B cell (primary cell): Measurements from ENCODE around the gene SESN3.

Source experiments
- EZH2 ChIP-seq: IDR thresholded peaks from 2 replicates; pipeline ENCODE4 v1.6.1; 2012; ENCODE audit warnings: borderline replicate concordance, low read depth, mild to moderate bottlenecking, moderate library complexity, low read length; ENCODE audit not compliant: insufficient read depth, poor library complexity, severe bottlenecking
- TF ChIP-seq, protein P1 (sequence below): fragments of 200-600 bp; IDR thresholded peaks from one replicate; pipeline ENCODE4 v1.8.0; 2022; ENCODE audit warnings: antibody characterized with exemption, mild to moderate bottlenecking

DNA sequence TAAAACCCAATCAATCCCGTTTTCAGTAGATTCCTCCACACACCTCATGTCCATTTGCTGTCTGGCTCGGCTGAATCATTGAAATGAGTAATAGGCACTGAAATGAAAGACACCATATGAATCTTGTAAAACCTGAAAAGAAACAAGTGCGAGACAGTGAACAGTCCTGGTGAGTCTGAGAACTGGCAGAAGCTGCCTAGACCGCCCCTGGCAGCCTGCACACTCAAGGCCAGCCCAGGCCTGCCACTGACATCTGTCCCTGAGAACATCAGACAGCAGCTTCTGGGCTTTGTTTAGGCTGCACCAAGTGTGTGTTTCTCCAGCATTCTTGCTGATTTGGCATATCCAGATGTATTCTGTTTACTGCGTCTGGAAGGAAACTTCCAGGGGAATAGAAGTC lies 96.5 kb downstream of the SESN3 start:
- TF ChIP-seq, protein P1, sequence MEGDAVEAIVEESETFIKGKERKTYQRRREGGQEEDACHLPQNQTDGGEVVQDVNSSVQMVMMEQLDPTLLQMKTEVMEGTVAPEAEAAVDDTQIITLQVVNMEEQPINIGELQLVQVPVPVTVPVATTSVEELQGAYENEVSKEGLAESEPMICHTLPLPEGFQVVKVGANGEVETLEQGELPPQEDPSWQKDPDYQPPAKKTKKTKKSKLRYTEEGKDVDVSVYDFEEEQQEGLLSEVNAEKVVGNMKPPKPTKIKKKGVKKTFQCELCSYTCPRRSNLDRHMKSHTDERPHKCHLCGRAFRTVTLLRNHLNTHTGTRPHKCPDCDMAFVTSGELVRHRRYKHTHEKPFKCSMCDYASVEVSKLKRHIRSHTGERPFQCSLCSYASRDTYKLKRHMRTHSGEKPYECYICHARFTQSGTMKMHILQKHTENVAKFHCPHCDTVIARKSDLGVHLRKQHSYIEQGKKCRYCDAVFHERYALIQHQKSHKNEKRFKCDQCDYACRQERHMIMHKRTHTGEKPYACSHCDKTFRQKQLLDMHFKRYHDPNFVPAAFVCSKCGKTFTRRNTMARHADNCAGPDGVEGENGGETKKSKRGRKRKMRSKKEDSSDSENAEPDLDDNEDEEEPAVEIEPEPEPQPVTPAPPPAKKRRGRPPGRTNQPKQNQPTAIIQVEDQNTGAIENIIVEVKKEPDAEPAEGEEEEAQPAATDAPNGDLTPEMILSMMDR, result no peak
- no peak for TF ChIP-seq EZH2
